GM12878 (cell line): Measurements from ENCODE around the gene NTM. TPM values are rescaled to one million over a fixed set of nuclear protein-coding genes. Genes with fewer than 3 reads are reported as not detected.

Experiments
- ATAC-seq: fragments of 200-7000 bp; cut with Tn5 transposase; 3 replicates; pipeline ENCODE4 v1.9.1; 2020; ENCODE audit warnings: mild to moderate bottlenecking, moderate library complexity
- BruUV-seq: library from RNA; stranded (reverse); fragments of 400-500 nt; replicated peaks from 2 replicates; lab custom pipeline; 2021; lab: Mats Ljungman, UMichigan
- CTCF ChIA-PET: fragments of 300-600 bp; sonication (Branson Sonifier 250); formaldehyde crosslinking; extraction: SDS; loops from one replicate; lab custom pipeline; 2021; ENCODE audit warnings: inconsistent platforms; lab: Yijun Ruan, JAX
- POLR2A ChIA-PET: fragments of 350-600 bp; formaldehyde crosslinking; extraction: SDS; loops from one replicate; lab custom pipeline; 2021; ENCODE audit warnings: inconsistent platforms; lab: Charles Lee
- RAD21 ChIA-PET: fragments of 300-600 bp; sonication (Branson Sonifier 250); formaldehyde crosslinking; loops from one replicate; lab custom pipeline; 2023; ENCODE audit warnings: antibody characterized with exemption; ENCODE audit not compliant: unreplicated experiment; lab: Charles Lee
- SMC1A ChIA-PET: fragments of 300-600 bp; sonication (Branson Sonifier 250); formaldehyde crosslinking; loops from one replicate; lab custom pipeline; 2023; ENCODE audit not compliant: unreplicated experiment, uncharacterized antibody; lab: Charles Lee
- DNase-seq: peaks from one replicate; pipeline ENCODE4 v3.0.0-alpha.2; 2011; ENCODE audit warnings: low read depth, low spot score
- FAIRE-seq: peaks from 3 replicates; lab custom pipeline; 2011; peaks lifted over from hg19 to GRCh38; lab: Jason Lieb, UNC
- H2AFZ ChIP-seq: 2 replicates; pipeline ENCODE4 v1.6.0; 2011; ENCODE audit warnings: low read depth, low read length, control low read depth; ENCODE audit not compliant: control insufficient read depth
- H3K27ac ChIP-seq: 2 replicates; pipeline ENCODE4 v1.5.1; 2011; ENCODE audit warnings: control low read depth; ENCODE audit not compliant: control insufficient read depth, insufficient read depth
- H3K27me3 ChIP-seq, 2 experiments: replicated peaks in 1 of 2; 2 replicates each; pipeline versions ENCODE4 v1.6.0 to v1.6.1; 2011; ENCODE audit warnings: low read length in 1 of 2; ENCODE audit not compliant: control insufficient read depth in 2 of 2, insufficient read depth in 2 of 2
- H3K36me3 ChIP-seq, 2 experiments: 2 replicates each; pipeline ENCODE4 v1.5.1; 2011; ENCODE audit warnings: low read length in 1 of 2; ENCODE audit not compliant: control insufficient read depth in 2 of 2, insufficient read depth in 2 of 2
- H3K4me1 ChIP-seq: 2 replicates; pipeline ENCODE4 v1.6.1; 2011; ENCODE audit warnings: mild to moderate bottlenecking, low read length, moderate library complexity, mixed read lengths; ENCODE audit not compliant: control insufficient read depth, insufficient read depth
- H3K4me2 ChIP-seq: 2 replicates; pipeline ENCODE4 v1.6.0; 2011; ENCODE audit warnings: control low read depth; ENCODE audit not compliant: control insufficient read depth, insufficient read depth
- H3K4me3 ChIP-seq: fragments of 200-600 bp; sonication (generic); 2 replicates; pipeline ENCODE4 v1.5.1; 2016
- H3K79me2 ChIP-seq: 2 replicates; pipeline ENCODE4 v1.6.0; 2011; ENCODE audit warnings: low read length; ENCODE audit not compliant: control insufficient read depth, insufficient read depth
- H3K9ac ChIP-seq: 2 replicates; pipeline ENCODE4 v1.8.0; 2011; ENCODE audit warnings: low read length, control low read depth, mixed read lengths; ENCODE audit not compliant: control insufficient read depth, insufficient read depth
- H3K9me3 ChIP-seq: replicated peaks from 3 replicates; pipeline ENCODE4 v1.5.1; 2011; ENCODE audit warnings: mild to moderate bottlenecking, low read length; ENCODE audit not compliant: control insufficient read depth, insufficient read depth
- H4K20me1 ChIP-seq: 2 replicates; pipeline ENCODE4 v1.6.0; 2011; ENCODE audit not compliant: control insufficient read depth, insufficient read depth
- BACH1 ChIP-seq: fragments of 450-650 bp; IDR thresholded peaks from 2 replicates; pipeline ENCODE4 v1.6.1; 2017; ENCODE audit warnings: mild to moderate bottlenecking, borderline replicate concordance
- BCL11A ChIP-seq: IDR thresholded peaks from 2 replicates; pipeline ENCODE4 v1.6.1; 2011; ENCODE audit warnings: low read depth, low read length
- EGR1 ChIP-seq, 2 experiments: IDR thresholded peaks; 1 replicate in 1 of 2; 2 replicates in 1 of 2; pipeline ENCODE4 v1.6.1; 2011 to 2012; ENCODE audit warnings: low read depth in 2 of 2, low read length in 2 of 2, borderline replicate concordance in 1 of 2, mild to moderate bottlenecking in 1 of 2, moderate library complexity in 1 of 2
- ESRRA ChIP-seq: IDR thresholded peaks from 2 replicates; pipeline ENCODE4 v1.6.1; 2012; ENCODE audit warnings: mild to moderate bottlenecking, low read length, improper control_type of control experiment
- ETV6 ChIP-seq, 2 experiments: fragments of 450-650 bp in 1 of 2; IDR thresholded peaks in 1 of 2; conservative IDR thresholded peaks in 1 of 2; 2 replicates each; pipeline ENCODE4 v1.6.1; 2014; ENCODE audit warnings: antibody characterized with exemption in 1 of 2, borderline replicate concordance in 1 of 2, low read depth in 1 of 2, mild to moderate bottlenecking in 1 of 2, moderate library complexity in 1 of 2
- HCFC1 ChIP-seq: fragments of 150-350 bp; IDR thresholded peaks from 2 replicates; pipeline ENCODE4 v1.6.1; 2014; ENCODE audit warnings: low read length
- JUNB ChIP-seq: IDR thresholded peaks from 2 replicates; pipeline ENCODE4 v1.6.1; 2016; ENCODE audit warnings: antibody characterized with exemption, mild to moderate bottlenecking
- LARP7 ChIP-seq: fragments of 450-650 bp; IDR thresholded peaks from 2 replicates; pipeline ENCODE4 v1.6.1; 2017; ENCODE audit warnings: mild to moderate bottlenecking
- MYC ChIP-seq: IDR thresholded peaks from 2 replicates; pipeline ENCODE4 v1.6.1; 2011; ENCODE audit warnings: mild to moderate bottlenecking, low read length, moderate library complexity, inconsistent platforms; ENCODE audit not compliant: insufficient read depth, insufficient replicate concordance, insufficient read length, severe bottlenecking
- PBX3 ChIP-seq: IDR thresholded peaks from 2 replicates; pipeline ENCODE4 v1.6.1; 2011; ENCODE audit warnings: mild to moderate bottlenecking, low read depth, low read length, moderate library complexity; ENCODE audit not compliant: insufficient replicate concordance
- POLR2AphosphoS2 ChIP-seq: IDR thresholded peaks from 2 replicates; pipeline ENCODE4 v1.6.1; 2011; ENCODE audit warnings: low read depth, mild to moderate bottlenecking, low read length, improper control_type of control experiment, moderate library complexity
- POLR2AphosphoS5 ChIP-seq: IDR thresholded peaks from 2 replicates; pipeline ENCODE4 v1.6.1; 2011; ENCODE audit warnings: mild to moderate bottlenecking, low read length, inconsistent platforms
- SIN3A ChIP-seq: IDR thresholded peaks from 2 replicates; pipeline ENCODE4 v1.6.1; 2012; ENCODE audit warnings: low read depth, low read length, improper control_type of control experiment
- SREBF2 ChIP-seq: IDR thresholded peaks from 2 replicates; pipeline ENCODE4 v1.6.1; 2012; ENCODE audit warnings: mild to moderate bottlenecking, low read length
- SUZ12 ChIP-seq: fragments of 200-600 bp; sonication (generic); IDR thresholded peaks from one replicate; pipeline ENCODE4 v1.6.1; 2018; ENCODE audit warnings: antibody characterized with exemption, mild to moderate bottlenecking; ENCODE audit not compliant: unreplicated experiment
- YBX1 ChIP-seq: fragments of 450-650 bp; IDR thresholded peaks from 2 replicates; pipeline ENCODE4 v1.6.1; 2016; ENCODE audit warnings: antibody characterized with exemption
- ZBTB33 ChIP-seq: fragments of 450-650 bp; IDR thresholded peaks from 2 replicates; pipeline ENCODE4 v1.6.1; 2017; ENCODE audit warnings: mild to moderate bottlenecking
- ZNF384 ChIP-seq: IDR thresholded peaks from 2 replicates; pipeline ENCODE4 v1.6.1; 2012; ENCODE audit warnings: low read depth, mild to moderate bottlenecking, low read length, improper control_type of control experiment, borderline replicate concordance
- WGBS: methylation state at CpG from one replicate; pipeline ENCODE4 v1.1.6; 2016; ENCODE audit warnings: low lambda C conversion rate; ENCODE audit not compliant: insufficient replicate concordance, insufficient coverage; ENCODE audit errors: missing lambda C conversion rate; 5-methylcytosine and 5-hydroxymethylcytosine counted together
- in situ Hi-C: fragments of 300-500 bp; cut with MboI; formaldehyde crosslinking; loops from 9 replicates; pipeline ENCODE4 v1.14.3; 2018; ENCODE audit warnings: mixed read lengths
- intact Hi-C: fragments of 100-400 bp; cut with micrococcal nuclease; formaldehyde crosslinking; loops from one replicate; pipeline ENCODE4 v1.14.2; 2022; ENCODE audit not compliant: unreplicated experiment
- polyA plus RNA-seq, 11 experiments: library from polyadenylated mRNA; depleted of rRNA in 4 of 11; unstranded in 6 of 11; stranded (reverse) in 5 of 11; fragments of >200 nt; fragmentation: Nextera tagmentation in 4 of 11; fragmentation: Illumina TruSeq in 1 of 11; extraction: Ambion mirVana in 4 of 11; extraction: Trizol in 1 of 11; gene quantifications; 1 replicate in 1 of 11; 2 replicates in 10 of 11; pipeline versions ENCODE4 v1.2.1 to v1.2.3, GENCODE V29; 2011 to 2016; ENCODE audit warnings: inconsistent platforms in 2 of 11, missing spikeins in 2 of 11, low read depth in 1 of 11
- total RNA-seq, 4 experiments: library from RNA; depleted of rRNA in 3 of 4; stranded (reverse); fragments of >200 nt in 3 of 4; fragmentation: Illumina TruSeq in 1 of 4; extraction: Trizol in 1 of 4; gene quantifications; 2 replicates each; pipeline versions ENCODE4 v1.2.1 to v1.2.3, GENCODE V29; 2013 to 2021

Gene NTM
- total and polyA plus RNA-seq, 10 of the 15 experiments (the other 5 are each of a cell fraction or from before 2014, with no cell fraction given), result not detected

GRCh38 chr11:131884461-131885073 is 514.2 kb downstream of the NTM start (continued):
- no peak for TF ChIP-seq MYC

GRCh38 chr11:131885431-131885830 is 515.0 kb downstream of the NTM start:
- Histone ChIP-seq H2AFZ (no peak overlapping the region), H3K4me3 (no peak overlapping the region), H3K79me2 (no peaks in the 10 kb centered on the region), H3K27me3 (no peaks in the 10 kb centered on the region), H3K4me2 (no peak overlapping the region), H3K27ac (no peak overlapping the region), H3K36me3 (no peaks in the 10 kb centered on the region), H4K20me1 (no peaks in the 10 kb centered on the region), H3K9me3 (no peaks in the 10 kb centered on the region), H3K9ac (no peak overlapping the region), H3K4me1 (peaks cover 24% of the 10 kb centered on the region)
- TF ChIP-seq ZBTB33 (no peak), SIN3A (no peak), BCL11A (no peak), JUNB (no peak), EGR1 (IDR thresholded peaks at IDR 0.05; ENCODE audit: borderline replicate concordance in 1 of 2, low read depth in 2 of 2, low read length in 2 of 2) (no peak), ZNF384 (no peak), HCFC1 (no peak), BACH1 (no peak), ESRRA (no peak), POLR2AphosphoS5 (no peak), POLR2AphosphoS2 (no peak), ETV6 (conservative IDR thresholded peaks at IDR 0.05 in 1 of 2, IDR thresholded peaks at IDR 0.05 in 1 of 2; ENCODE audit: borderline replicate concordance in 1 of 2, low read depth in 1 of 2) (no peak), YBX1 (no peak), SUZ12 (no peak), SREBF2 (no peak), PBX3 (no peak), LARP7 (no peak)
- WGBS, result 78% methylated on average over 7 of the region's 7 CpGs
- FAIRE-seq, result no peak
- ChIA-PET CTCF (interaction anchor here (1.1 to 17.6 kb wide), 3 partner anchors 8 to 47 kb away, joined by 3 to 215 read pairs (median 10); no protein-coding TSS in a partner anchor), SMC1A (interaction anchor here (1.2 to 5.0 kb wide), 3 partner anchors 11 to 16 kb away, joined by 3 to 43 read pairs (median 6); no protein-coding TSS in a partner anchor), POLR2A (interaction anchor here (1.4 kb wide), 1 partner anchor 9 kb away, joined by 3 read pairs; no protein-coding TSS in a partner anchor), RAD21 (interaction anchor here (1.5 to 12.4 kb wide), 2 partner anchors 7 to 16 kb away, joined by 4 to 136 read pairs; no protein-coding TSS in a partner anchor)
- ATAC-seq, result no peak
- DNase-seq, result no peak
- in situ Hi-C loops (loop anchor here (10.0 kb wide), 1 partner anchor 469 kb away; no protein-coding TSS in a partner anchor), intact Hi-C loops (no loop called here)
- BruUV-seq, result no TSS peak
